Upper lobe of left lung (tissue), 4 donors: ENCODE results near the gene RIT2.

Source experiments
- CTCF ChIP-seq, 6 experiments: fragments of 450-650 bp in 4 of 6; fragments of 200-600 bp in 2 of 6; sonication (generic) in 2 of 6; IDR thresholded peaks; one replicate each; pipeline ENCODE4 v1.5.1; 2016 to 2019; ENCODE audit warnings: antibody characterized with exemption in 6 of 6
- EP300 ChIP-seq, 4 donors: sonication (generic); formaldehyde crosslinking; IDR thresholded peaks; one replicate each; pipeline ENCODE4 v1.5.1; 2017; ENCODE audit warnings: antibody characterized with exemption in 4 of 4, control low read depth in 2 of 4
- POLR2A ChIP-seq, 4 donors: fragments of 450-650 bp; IDR thresholded peaks; one replicate each; pipeline ENCODE4 v1.5.1; 2016 to 2017; ENCODE audit warnings: antibody characterized with exemption in 4 of 4, mild to moderate bottlenecking in 2 of 4
- POLR2AphosphoS5 ChIP-seq, 2 donors: sonication (generic); formaldehyde crosslinking; IDR thresholded peaks; one replicate each; pipeline ENCODE4 v1.5.1; 2017; ENCODE audit warnings: antibody characterized with exemption in 2 of 2

- TF ChIP-seq CTCF (IDR thresholded peaks at IDR 0.05): no peak
- no peak for TF ChIP-seq POLR2A (IDR thresholded peaks at IDR 0.05)
- TF ChIP-seq POLR2AphosphoS5 (IDR thresholded peaks at IDR 0.05): no peak
- no peak for TF ChIP-seq EP300 (IDR thresholded peaks at IDR 0.05)
These were observed 232.3 kb downstream of the RIT2 start for GRCh38 chr18:42883169-42883568.
